Keratinocyte (primary cell): ENCODE results near the gene RAN. TPM values are rescaled to one million over a fixed set of nuclear protein-coding genes. Genes with fewer than 3 reads are reported as not detected.
"Not testable (repeated sequence)": the region's sequence is repeated elsewhere in the genome, so short reads cannot be mapped to it uniquely, and the experiment has no call there.

Experiments
- DNase-seq: peaks from one replicate; pipeline ENCODE4 v3.0.0-alpha.2; 2011; ENCODE audit warnings: low read depth, missing footprints, low spot score
- FAIRE-seq: peaks from 2 replicates; lab custom pipeline; 2011; peaks lifted over from hg19 to GRCh38; lab: Jason Lieb, UNC
- H2AFZ ChIP-seq: 2 replicates; pipeline ENCODE4 v1.6.0; 2012; ENCODE audit warnings: low read length, control low read depth, inconsistent platforms; ENCODE audit not compliant: control insufficient read depth
- H3K27ac ChIP-seq: 2 replicates; pipeline ENCODE4 v1.5.1; 2011; ENCODE audit warnings: low read length; ENCODE audit not compliant: control insufficient read depth, insufficient read depth
- H3K27me3 ChIP-seq: 3 replicates; pipeline ENCODE4 v1.6.0; 2011; ENCODE audit warnings: low read length; ENCODE audit not compliant: control insufficient read depth, insufficient read depth; ENCODE audit errors: extremely low read depth
- H3K36me3 ChIP-seq, 2 experiments: 2 replicates in 1 of 2; 3 replicates in 1 of 2; pipeline ENCODE4 v1.5.1; 2011; ENCODE audit warnings: low read length in 2 of 2, mild to moderate bottlenecking in 1 of 2; ENCODE audit not compliant: control insufficient read depth in 2 of 2, insufficient read depth in 2 of 2; ENCODE audit errors: extremely low read depth in 1 of 2
- H3K4me1 ChIP-seq: 3 replicates; pipeline ENCODE4 v1.5.1; 2011; ENCODE audit warnings: low read length; ENCODE audit not compliant: control insufficient read depth, insufficient read depth; ENCODE audit errors: extremely low read depth
- H3K4me2 ChIP-seq: 3 replicates; pipeline ENCODE4 v1.6.0; 2011; ENCODE audit warnings: low read depth, low read length; ENCODE audit not compliant: control insufficient read depth, insufficient read depth; ENCODE audit errors: extremely low read depth
- H3K4me3 ChIP-seq, 3 experiments: fragments of 200-600 bp in 1 of 3; sonication (generic) in 1 of 3; 2 replicates in 2 of 3; 3 replicates in 1 of 3; pipeline ENCODE4 v1.5.1; 2011 to 2016; ENCODE audit warnings: low read length in 3 of 3, mild to moderate bottlenecking in 3 of 3, control low read depth in 2 of 3, inconsistent platforms in 1 of 3, low read depth in 1 of 3, mixed read lengths in 1 of 3, mixed run types in 1 of 3, moderate library complexity in 1 of 3; ENCODE audit not compliant: control insufficient read depth in 2 of 3, insufficient read depth in 2 of 3; ENCODE audit errors: extremely low read depth in 1 of 3
- H3K79me2 ChIP-seq: 2 replicates; pipeline ENCODE4 v1.6.0; 2012; ENCODE audit warnings: low read length; ENCODE audit not compliant: control insufficient read depth, insufficient read depth
- H3K9ac ChIP-seq: 3 replicates; pipeline ENCODE4 v1.6.0; 2011; ENCODE audit warnings: low read length; ENCODE audit not compliant: control insufficient read depth, insufficient read depth; ENCODE audit errors: extremely low read depth
- H3K9me1 ChIP-seq: 3 replicates; pipeline ENCODE4 v1.6.0; 2011; ENCODE audit warnings: low read length; ENCODE audit not compliant: control insufficient read depth, insufficient read depth; ENCODE audit errors: extremely low read depth
- H3K9me3 ChIP-seq: 2 replicates; pipeline ENCODE4 v1.5.1; 2012; ENCODE audit warnings: low read depth, low read length; ENCODE audit not compliant: control insufficient read depth
- H4K20me1 ChIP-seq: 3 replicates; pipeline ENCODE4 v1.6.0; 2011; ENCODE audit warnings: low read length; ENCODE audit not compliant: control insufficient read depth, insufficient read depth; ENCODE audit errors: extremely low read depth
- CTCF ChIP-seq, 3 experiments: IDR thresholded peaks in 1 of 3; conservative IDR thresholded peaks in 1 of 3; optimal IDR thresholded peaks in 1 of 3; 2 replicates in 2 of 3; 3 replicates in 1 of 3; pipeline versions ENCODE3 to v1.5.1; 2011; ENCODE audit warnings: low read length in 3 of 3, mild to moderate bottlenecking in 3 of 3, moderate library complexity in 2 of 3, control low read depth in 1 of 3, inconsistent platforms in 1 of 3; ENCODE audit not compliant: insufficient read depth in 2 of 3; ENCODE audit errors: extremely low read depth in 1 of 3
- EZH2 ChIP-seq: IDR thresholded peaks from one replicate; pipeline ENCODE4 v1.6.1; 2012; ENCODE audit warnings: inconsistent platforms, mild to moderate bottlenecking, low read length, moderate library complexity
- dilution Hi-C: fragments of 300-500 bp; cut with MboI; formaldehyde crosslinking; loops from one replicate; pipeline ENCODE4 v1.7.0; 2020; ENCODE audit warnings: low sequenced_read_pairs; ENCODE audit not compliant: extremely low pct_ligation_motif_present
- polyA plus RNA-seq, 5 experiments: library from polyadenylated mRNA; depleted of rRNA in 3 of 5; stranded (reverse) in 3 of 5; stranded (forward) in 1 of 5; unstranded in 1 of 5; fragments of >200 nt; gene quantifications; 1 replicate in 1 of 5; 2 replicates in 3 of 5; 3 replicates in 1 of 5; pipeline versions ENCODE4 v1.2.1 to v1.2.3, GENCODE V29; 2011 to 2012; ENCODE audit warnings: missing spikeins in 2 of 5, low read depth in 1 of 5, low replicate concordance in 1 of 5

Gene RAN
- polyA plus RNA-seq, 1 donor (not counting 4 experiments of a cell fraction or from before 2014, with no cell fraction given) = 2,211 TPM

- no peaks in the 10 kb centered on the region for H3K79me2 ChIP-seq
- no peaks in the 10 kb centered on the region for H3K36me3 ChIP-seq
- H2AFZ ChIP-seq = no peak overlapping the region
- no peak overlapping the region for H3K4me2 ChIP-seq
- DNase-seq = no peak
- FAIRE-seq = no peak
- no peaks in the 10 kb centered on the region for H3K9me1 ChIP-seq
- TF ChIP-seq EZH2 (no peak), CTCF (optimal IDR thresholded peaks at IDR 0.05 in 1 of 3, IDR thresholded peaks at IDR 0.05 in 1 of 3, conservative IDR thresholded peaks at IDR 0.05 in 1 of 3; ENCODE audit: extremely low read depth in 1 of 3, insufficient read depth in 2 of 3, low read length in 3 of 3) (no peak)
- no peaks in the 10 kb centered on the region for H4K20me1 ChIP-seq
- peaks cover 6% of the 10 kb centered on the region for H3K4me1 ChIP-seq
- H3K4me3 ChIP-seq = no peak overlapping the region
- no peaks in the 10 kb centered on the region for H3K9me3 ChIP-seq
- no peak overlapping the region for H3K27ac ChIP-seq
- dilution Hi-C loops = no loop called here
- no peaks in the 10 kb centered on the region for H3K27me3 ChIP-seq
- H3K9ac ChIP-seq = no peak overlapping the region
Measured at GRCh38 chr12:130847112-130847511, 24.8 kb upstream of the RAN start.

DNA sequence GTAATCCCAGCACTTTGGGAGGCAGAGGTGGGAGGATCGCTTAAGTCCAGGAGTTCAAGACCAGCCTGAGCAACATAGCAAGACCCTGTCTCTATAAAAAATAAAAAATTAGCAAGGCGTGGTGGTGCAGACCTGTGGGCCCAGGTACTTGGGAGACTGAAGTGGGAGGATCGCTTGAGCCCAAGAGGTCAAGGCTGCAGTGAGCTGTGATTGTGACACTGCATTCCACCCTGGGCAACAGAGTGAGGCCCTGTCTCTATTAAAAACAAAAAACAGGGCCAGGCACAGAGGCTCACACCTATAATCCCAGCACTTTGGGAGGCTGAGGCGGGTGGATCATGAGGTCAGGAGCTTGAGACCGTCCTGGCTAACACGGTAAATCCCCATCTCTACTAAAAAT, 23.8 kb upstream of the RAN start:
- DNase-seq, H3K27ac ChIP-seq, FAIRE-seq, H3K9me3 ChIP-seq, H3K27me3 ChIP-seq, H3K9ac ChIP-seq, H3K4me3 ChIP-seq, H3K9me1 ChIP-seq, H4K20me1 ChIP-seq, dilution Hi-C loops, H3K79me2 ChIP-seq, H3K4me2 ChIP-seq, H2AFZ ChIP-seq, H3K36me3 ChIP-seq, H3K4me1 ChIP-seq: not testable (repeated sequence)

- DNase-seq, H4K20me1 ChIP-seq, H3K4me1 ChIP-seq, H3K9me1 ChIP-seq, H3K4me3 ChIP-seq, H3K4me2 ChIP-seq, dilution Hi-C loops, H2AFZ ChIP-seq, H3K27ac ChIP-seq, H3K79me2 ChIP-seq, H3K27me3 ChIP-seq, H3K36me3 ChIP-seq, FAIRE-seq, H3K9ac ChIP-seq, H3K9me3 ChIP-seq: not testable (repeated sequence)
Measured at GRCh38 chr12:130848785-130849305, 23.0 kb upstream of the RAN start.
